Lower leg skin (tissue), 3 donors: Measurements from ENCODE around the gene TFF1.

Experiments
- CTCF ChIP-seq, 3 donors: fragments of 450-650 bp; IDR thresholded peaks; one replicate each; pipeline ENCODE4 v1.5.1; 2016; ENCODE audit warnings: antibody characterized with exemption in 3 of 3, mild to moderate bottlenecking in 3 of 3, moderate library complexity in 2 of 3
- POLR2A ChIP-seq, 2 donors: fragments of 450-650 bp; IDR thresholded peaks; one replicate each; pipeline ENCODE4 v1.6.1; 2016 to 2017; ENCODE audit warnings: antibody characterized with exemption in 2 of 2, mild to moderate bottlenecking in 1 of 2, moderate library complexity in 1 of 2

GRCh38 chr21:42389449-42389835, 23.1 kb upstream of the TFF1 start:
- TF ChIP-seq CTCF (IDR thresholded peaks at IDR 0.05) = no peak
- TF ChIP-seq POLR2A (IDR thresholded peaks at IDR 0.05) = no peak
